Fibroblast of lung (primary cell): ENCODE measurements around the gene PDSS2. TPM values are rescaled to one million over a fixed set of nuclear protein-coding genes. Genes with fewer than 3 reads are reported as not detected.

Source experiments
- DNase-seq, 2 donors: peaks; one replicate each; pipeline versions ENCODE4 v3.0.0 to v3.0.0-alpha.2; 2010; ENCODE audit warnings: low read depth in 2 of 2
- H2AFZ ChIP-seq: 2 replicates; pipeline ENCODE4 v1.5.1; 2012; ENCODE audit warnings: low read length, control low read depth, inconsistent platforms
- H3K27ac ChIP-seq: 2 replicates; pipeline ENCODE4 v1.5.1; 2011; ENCODE audit warnings: low read length, control low read depth; ENCODE audit not compliant: insufficient read depth
- H3K27me3 ChIP-seq: 2 replicates; pipeline ENCODE4 v1.5.1; 2011; ENCODE audit warnings: mild to moderate bottlenecking, low read length; ENCODE audit not compliant: control insufficient read depth, insufficient read depth
- H3K36me3 ChIP-seq: 2 replicates; pipeline ENCODE4 v1.5.1; 2011; ENCODE audit warnings: low read length; ENCODE audit not compliant: control insufficient read depth, insufficient read depth
- H3K4me1 ChIP-seq: 2 replicates; pipeline ENCODE4 v1.5.1; 2011; ENCODE audit warnings: low read length; ENCODE audit not compliant: control insufficient read depth, insufficient read depth; ENCODE audit errors: extremely low read depth
- H3K4me2 ChIP-seq: 2 replicates; pipeline ENCODE4 v1.5.1; 2011; ENCODE audit warnings: low read length, control low read depth; ENCODE audit not compliant: insufficient read depth; ENCODE audit errors: extremely low read depth
- H3K4me3 ChIP-seq, 4 experiments: fragments of 200-600 bp in 1 of 4; sonication (generic) in 1 of 4; replicated peaks in 1 of 4; 2 replicates each; pipeline ENCODE4 v1.5.1; 2011 to 2016; ENCODE audit warnings: low read length in 4 of 4, low read depth in 3 of 4, mild to moderate bottlenecking in 3 of 4, control low read depth in 2 of 4, inconsistent platforms in 1 of 4, mixed read lengths in 1 of 4; ENCODE audit not compliant: insufficient read depth in 1 of 4; ENCODE audit errors: control extremely low read depth in 1 of 4
- H3K79me2 ChIP-seq: 2 replicates; pipeline ENCODE4 v1.5.1; 2012; ENCODE audit warnings: mild to moderate bottlenecking, low read length, inconsistent platforms; ENCODE audit not compliant: control insufficient read depth, insufficient read depth
- H3K9ac ChIP-seq: 2 replicates; pipeline ENCODE4 v1.5.1; 2011; ENCODE audit warnings: mild to moderate bottlenecking, low read length, control low read depth; ENCODE audit not compliant: insufficient read depth
- H3K9me3 ChIP-seq: 2 replicates; pipeline ENCODE4 v1.5.1; 2012; ENCODE audit warnings: low read depth, low read length; ENCODE audit not compliant: control insufficient read depth, insufficient read depth
- H4K20me1 ChIP-seq: 2 replicates; pipeline ENCODE4 v1.5.1; 2011; ENCODE audit warnings: low read length; ENCODE audit not compliant: control insufficient read depth, insufficient read depth; ENCODE audit errors: extremely low read depth
- CTCF ChIP-seq, 2 donors: IDR thresholded peaks in 1 of 2; conservative IDR thresholded peaks in 1 of 2; 1 replicate in 1 of 2; 2 replicates in 1 of 2; pipeline ENCODE4 v1.5.1; 2011 to 2012; ENCODE audit warnings: low read length in 2 of 2, control low read depth in 1 of 2, inconsistent platforms in 1 of 2, low read depth in 1 of 2, mild to moderate bottlenecking in 1 of 2
- EZH2 ChIP-seq: IDR thresholded peaks from 2 replicates; pipeline ENCODE4 v1.5.1; 2012; ENCODE audit warnings: low read length, control low read depth, mild to moderate bottlenecking; ENCODE audit errors: missing control alignments
- polyA minus RNA-seq: library from RNA; depleted of rRNA, polyadenylated mRNA; stranded (reverse); fragments of >200 nt; gene quantifications from 2 replicates; pipeline ENCODE4 v1.2.3, GENCODE V29; 2011; ENCODE audit warnings: low replicate concordance
- polyA plus RNA-seq, 2 donors: library from polyadenylated mRNA; depleted of rRNA in 1 of 2; stranded (reverse) in 1 of 2; unstranded in 1 of 2; fragments of >200 nt; gene quantifications; 2 replicates each; pipeline ENCODE4 v1.2.1, GENCODE V29; 2011 to 2012; ENCODE audit warnings: missing spikeins in 1 of 2
- total RNA-seq: library from RNA; depleted of rRNA; stranded (reverse); fragments of >200 nt; gene quantifications from 2 replicates; pipeline ENCODE4 v1.2.1, GENCODE V29; 2014

PDSS2 gene
- total RNA-seq, result 11.3 and 12.1 TPM in 2 replicates
- 13.8 and 14.4 TPM in 2 replicates for polyA plus RNA-seq
- 10.8 and 12.6 TPM in 2 replicates for polyA plus RNA-seq (2012)
- 12.8 and 29.9 TPM in 2 replicates for polyA minus RNA-seq

GRCh38 chr6:107459283-107460082 lies at the start of gene PDSS2:
PDSS2 (minus strand) TSS chr6:107459564; CDS start chr6:107459285, 279 bp downstream.
- Histone ChIP-seq H3K27me3 (no peaks in the 10 kb centered on the region), H2AFZ (peak within 1 kb of the TSS; percentile 99), H3K27ac (peak within 1 kb of the TSS; percentile 85), H3K79me2 (peaks cover 15% of the 10 kb centered on the region), H3K36me3 (no peaks in the 10 kb centered on the region), H3K4me2 (peak within 1 kb of the TSS; percentile 95), H3K9ac (peak within 1 kb of the TSS; percentile 83), H4K20me1 (no peaks in the 10 kb centered on the region), H3K9me3 (no peaks in the 10 kb centered on the region), H3K4me1 (no peaks in the 10 kb centered on the region), H3K4me3 (peak within 1 kb of the TSS; percentile 76 to 100 (median 90))
- TF ChIP-seq EZH2 (no peak), CTCF (conservative IDR thresholded peaks at IDR 0.05 in 1 of 2, IDR thresholded peaks at IDR 0.05 in 1 of 2; ENCODE audit: low read depth in 1 of 2, low read length in 2 of 2) (peak; percentile 46 to 62)
- DNase-seq, result peak; percentile 95 to 97

- Histone ChIP-seq H2AFZ (no peak overlapping the region), H3K9ac (no peak overlapping the region), H4K20me1 (no peaks in the 10 kb centered on the region), H3K9me3 (no peaks in the 10 kb centered on the region), H3K27ac (no peak overlapping the region), H3K27me3 (no peaks in the 10 kb centered on the region), H3K4me3 (no peak overlapping the region), H3K4me2 (no peak overlapping the region), H3K36me3 (no peaks in the 10 kb centered on the region), H3K79me2 (peaks cover 4% of the 10 kb centered on the region), H3K4me1 (no peaks in the 10 kb centered on the region)
- TF ChIP-seq EZH2 (no peak), CTCF (conservative IDR thresholded peaks at IDR 0.05 in 1 of 2, IDR thresholded peaks at IDR 0.05 in 1 of 2; ENCODE audit: low read depth in 1 of 2, low read length in 2 of 2) (no peak)
- DNase-seq, result no peak
Observed at GRCh38 chr6:107506145-107506544, 46.8 kb upstream of the PDSS2 start.

GRCh38 chr6:107504270-107505026 lies 45.1 kb upstream of the PDSS2 start:
- no peak overlapping the region for H3K4me3 ChIP-seq
- H3K4me1 ChIP-seq, result no peaks in the 10 kb centered on the region
- peaks cover 7% of the 10 kb centered on the region for H3K79me2 ChIP-seq
- DNase-seq, result no peak
- H3K27me3 ChIP-seq, result no peaks in the 10 kb centered on the region
- no peaks in the 10 kb centered on the region for H4K20me1 ChIP-seq
- H3K9me3 ChIP-seq, result no peaks in the 10 kb centered on the region
- H3K36me3 ChIP-seq, result no peaks in the 10 kb centered on the region
- no peak overlapping the region for H3K4me2 ChIP-seq
- no peak overlapping the region for H3K27ac ChIP-seq
- H2AFZ ChIP-seq, result no peak overlapping the region
- TF ChIP-seq EZH2 (no peak), CTCF (conservative IDR thresholded peaks at IDR 0.05 in 1 of 2, IDR thresholded peaks at IDR 0.05 in 1 of 2; ENCODE audit: low read depth in 1 of 2, low read length in 2 of 2) (no peak)
- no peak overlapping the region for H3K9ac ChIP-seq
